Body of pancreas (tissue), 4 donors: Measurements from ENCODE around the gene ALKBH2.

Experiments
- POLR2A ChIP-seq, 3 donors: fragments of 450-650 bp; IDR thresholded peaks; one replicate each; pipeline ENCODE4 v1.6.1; 2016; ENCODE audit warnings: antibody characterized with exemption in 3 of 3, mild to moderate bottlenecking in 2 of 3
- TF ChIP-seq, protein P1 (sequence below), 7 experiments: fragments of 450-650 bp in 4 of 7; fragments of 200-600 bp in 3 of 7; sonication (generic) in 3 of 7; IDR thresholded peaks; one replicate each; pipeline ENCODE4 v1.5.1; 2016 to 2019; ENCODE audit warnings: antibody characterized with exemption in 7 of 7

DNA sequence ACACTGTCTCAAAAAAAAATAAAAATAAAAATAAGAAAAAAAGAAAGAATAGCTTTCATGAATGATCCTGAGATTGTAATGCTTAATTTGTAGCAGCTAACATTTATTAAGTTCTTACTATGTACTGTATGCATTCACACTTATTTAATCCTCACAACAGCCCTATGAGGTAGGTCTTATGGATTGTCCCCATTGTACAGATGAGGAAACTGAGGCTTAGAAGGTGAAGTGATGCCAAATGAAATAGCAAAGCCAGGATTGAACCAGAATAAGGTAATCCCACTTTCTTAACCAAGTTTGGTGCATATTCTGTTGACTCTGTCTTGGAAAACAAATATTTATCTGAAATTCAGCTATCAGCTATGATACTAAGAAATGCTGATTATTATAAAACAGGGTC is 38.8 kb downstream of the ALKBH2 start:
- TF ChIP-seq, protein P1, sequence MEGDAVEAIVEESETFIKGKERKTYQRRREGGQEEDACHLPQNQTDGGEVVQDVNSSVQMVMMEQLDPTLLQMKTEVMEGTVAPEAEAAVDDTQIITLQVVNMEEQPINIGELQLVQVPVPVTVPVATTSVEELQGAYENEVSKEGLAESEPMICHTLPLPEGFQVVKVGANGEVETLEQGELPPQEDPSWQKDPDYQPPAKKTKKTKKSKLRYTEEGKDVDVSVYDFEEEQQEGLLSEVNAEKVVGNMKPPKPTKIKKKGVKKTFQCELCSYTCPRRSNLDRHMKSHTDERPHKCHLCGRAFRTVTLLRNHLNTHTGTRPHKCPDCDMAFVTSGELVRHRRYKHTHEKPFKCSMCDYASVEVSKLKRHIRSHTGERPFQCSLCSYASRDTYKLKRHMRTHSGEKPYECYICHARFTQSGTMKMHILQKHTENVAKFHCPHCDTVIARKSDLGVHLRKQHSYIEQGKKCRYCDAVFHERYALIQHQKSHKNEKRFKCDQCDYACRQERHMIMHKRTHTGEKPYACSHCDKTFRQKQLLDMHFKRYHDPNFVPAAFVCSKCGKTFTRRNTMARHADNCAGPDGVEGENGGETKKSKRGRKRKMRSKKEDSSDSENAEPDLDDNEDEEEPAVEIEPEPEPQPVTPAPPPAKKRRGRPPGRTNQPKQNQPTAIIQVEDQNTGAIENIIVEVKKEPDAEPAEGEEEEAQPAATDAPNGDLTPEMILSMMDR (IDR thresholded peaks at IDR 0.05) = no peak
- TF ChIP-seq POLR2A (IDR thresholded peaks at IDR 0.05) = no peak
